Ishikawa (cell line): Measurements from ENCODE around the gene SPNS3.

ENCODE experiments used
- CEBPB ChIP-seq: IDR thresholded peaks from 2 replicates; pipeline ENCODE4 v1.6.1; 2012
- EGR1 ChIP-seq: IDR thresholded peaks from 2 replicates; pipeline ENCODE4 v1.6.1; 2012
- EP300 ChIP-seq: IDR thresholded peaks from 2 replicates; pipeline ENCODE4 v1.6.1; 2012; ENCODE audit warnings: borderline replicate concordance
- RAD21 ChIP-seq: IDR thresholded peaks from 2 replicates; pipeline ENCODE4 v1.6.1; 2012; ENCODE audit warnings: low read depth
- TAF1 ChIP-seq: IDR thresholded peaks from 2 replicates; pipeline ENCODE4 v1.6.1; 2012; ENCODE audit warnings: low read depth, mild to moderate bottlenecking
- ZBTB7A ChIP-seq: IDR thresholded peaks from 2 replicates; pipeline ENCODE4 v1.6.1; 2012; ENCODE audit warnings: low read depth
- TF ChIP-seq, protein P1 (sequence below): IDR thresholded peaks from 2 replicates; pipeline ENCODE4 v1.6.1; 2012; ENCODE audit warnings: low read depth, mild to moderate bottlenecking

DNA sequence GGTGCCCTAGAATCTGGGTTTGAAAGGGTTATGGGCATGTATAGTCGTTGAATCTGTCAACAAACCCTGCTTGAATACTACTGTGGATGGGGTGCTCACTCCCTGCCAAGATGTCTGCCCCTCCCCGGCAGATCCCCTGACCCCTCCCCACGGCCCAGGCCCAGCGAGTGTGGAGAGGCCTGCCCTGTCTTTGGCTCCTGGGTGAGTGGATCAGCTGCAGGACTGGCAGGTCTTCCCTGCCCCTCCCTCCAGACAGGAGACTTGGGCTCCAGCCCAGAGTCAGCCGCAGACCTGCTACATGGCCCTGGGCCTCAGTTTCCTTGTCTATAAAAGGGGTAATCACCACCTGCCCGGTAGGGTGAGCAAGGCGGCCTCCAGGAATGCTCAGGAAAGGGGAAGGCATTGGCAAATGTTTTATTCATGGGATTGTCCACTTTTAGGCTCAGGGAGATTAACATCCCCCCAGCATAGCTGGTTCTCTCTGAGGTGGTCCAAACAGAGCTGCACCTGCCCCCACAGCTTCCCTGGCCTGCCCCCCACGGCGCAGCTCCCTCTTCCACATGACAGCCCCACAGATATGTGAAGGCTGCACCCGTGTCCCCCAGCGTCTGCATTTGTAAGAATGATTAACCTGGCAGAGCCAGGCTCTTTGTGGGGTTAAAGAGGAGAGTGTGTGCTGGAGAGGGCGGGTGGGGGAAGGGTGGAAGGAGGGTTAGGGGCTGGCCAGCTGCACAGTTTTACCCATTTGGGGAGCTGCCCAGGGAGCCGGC, 46.4 kb downstream of the SPNS3 start:
- TF ChIP-seq EP300 = no peak
- TF ChIP-seq ZBTB7A = no peak
- no peak for TF ChIP-seq RAD21
- TF ChIP-seq, protein P1, sequence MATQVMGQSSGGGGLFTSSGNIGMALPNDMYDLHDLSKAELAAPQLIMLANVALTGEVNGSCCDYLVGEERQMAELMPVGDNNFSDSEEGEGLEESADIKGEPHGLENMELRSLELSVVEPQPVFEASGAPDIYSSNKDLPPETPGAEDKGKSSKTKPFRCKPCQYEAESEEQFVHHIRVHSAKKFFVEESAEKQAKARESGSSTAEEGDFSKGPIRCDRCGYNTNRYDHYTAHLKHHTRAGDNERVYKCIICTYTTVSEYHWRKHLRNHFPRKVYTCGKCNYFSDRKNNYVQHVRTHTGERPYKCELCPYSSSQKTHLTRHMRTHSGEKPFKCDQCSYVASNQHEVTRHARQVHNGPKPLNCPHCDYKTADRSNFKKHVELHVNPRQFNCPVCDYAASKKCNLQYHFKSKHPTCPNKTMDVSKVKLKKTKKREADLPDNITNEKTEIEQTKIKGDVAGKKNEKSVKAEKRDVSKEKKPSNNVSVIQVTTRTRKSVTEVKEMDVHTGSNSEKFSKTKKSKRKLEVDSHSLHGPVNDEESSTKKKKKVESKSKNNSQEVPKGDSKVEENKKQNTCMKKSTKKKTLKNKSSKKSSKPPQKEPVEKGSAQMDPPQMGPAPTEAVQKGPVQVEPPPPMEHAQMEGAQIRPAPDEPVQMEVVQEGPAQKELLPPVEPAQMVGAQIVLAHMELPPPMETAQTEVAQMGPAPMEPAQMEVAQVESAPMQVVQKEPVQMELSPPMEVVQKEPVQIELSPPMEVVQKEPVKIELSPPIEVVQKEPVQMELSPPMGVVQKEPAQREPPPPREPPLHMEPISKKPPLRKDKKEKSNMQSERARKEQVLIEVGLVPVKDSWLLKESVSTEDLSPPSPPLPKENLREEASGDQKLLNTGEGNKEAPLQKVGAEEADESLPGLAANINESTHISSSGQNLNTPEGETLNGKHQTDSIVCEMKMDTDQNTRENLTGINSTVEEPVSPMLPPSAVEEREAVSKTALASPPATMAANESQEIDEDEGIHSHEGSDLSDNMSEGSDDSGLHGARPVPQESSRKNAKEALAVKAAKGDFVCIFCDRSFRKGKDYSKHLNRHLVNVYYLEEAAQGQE = no peak
- TF ChIP-seq EGR1 = no peak
- no peak for TF ChIP-seq TAF1
- no peak for TF ChIP-seq CEBPB
